Body of pancreas (tissue), 4 donors: ENCODE results near the gene RXFP4.
"Not testable (repeated sequence)": the region's sequence is repeated elsewhere in the genome, so short reads cannot be mapped to it uniquely, and the experiment has no call there.

Experiments used
- POLR2A ChIP-seq, 3 donors: fragments of 450-650 bp; IDR thresholded peaks; one replicate each; pipeline ENCODE4 v1.6.1; 2016; ENCODE audit warnings: antibody characterized with exemption in 3 of 3, mild to moderate bottlenecking in 2 of 3
- TF ChIP-seq, protein P1 (sequence below), 7 experiments: fragments of 450-650 bp in 4 of 7; fragments of 200-600 bp in 3 of 7; sonication (generic) in 3 of 7; IDR thresholded peaks; one replicate each; pipeline ENCODE4 v1.5.1; 2016 to 2019; ENCODE audit warnings: antibody characterized with exemption in 7 of 7

DNA sequence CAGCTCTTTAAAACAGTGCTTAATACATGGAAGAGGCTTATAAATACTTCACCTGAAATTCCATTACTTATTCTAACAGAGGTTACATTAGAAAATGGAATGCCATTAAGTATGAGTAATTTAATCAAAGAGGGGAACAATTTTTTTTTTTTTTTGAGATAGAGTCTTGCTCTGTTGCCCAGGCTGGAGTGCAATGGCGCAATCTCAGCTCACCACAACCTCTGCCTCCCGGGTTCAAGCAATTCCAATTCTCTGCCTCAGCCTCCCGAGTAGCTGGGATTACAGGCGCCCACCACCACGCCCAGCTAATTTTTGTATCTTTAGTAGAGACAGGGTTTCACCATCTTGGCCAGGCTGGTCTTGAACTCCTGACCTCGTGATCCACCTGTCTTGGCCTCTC lies 45.8 kb upstream of the RXFP4 start:
- TF ChIP-seq, protein P1, sequence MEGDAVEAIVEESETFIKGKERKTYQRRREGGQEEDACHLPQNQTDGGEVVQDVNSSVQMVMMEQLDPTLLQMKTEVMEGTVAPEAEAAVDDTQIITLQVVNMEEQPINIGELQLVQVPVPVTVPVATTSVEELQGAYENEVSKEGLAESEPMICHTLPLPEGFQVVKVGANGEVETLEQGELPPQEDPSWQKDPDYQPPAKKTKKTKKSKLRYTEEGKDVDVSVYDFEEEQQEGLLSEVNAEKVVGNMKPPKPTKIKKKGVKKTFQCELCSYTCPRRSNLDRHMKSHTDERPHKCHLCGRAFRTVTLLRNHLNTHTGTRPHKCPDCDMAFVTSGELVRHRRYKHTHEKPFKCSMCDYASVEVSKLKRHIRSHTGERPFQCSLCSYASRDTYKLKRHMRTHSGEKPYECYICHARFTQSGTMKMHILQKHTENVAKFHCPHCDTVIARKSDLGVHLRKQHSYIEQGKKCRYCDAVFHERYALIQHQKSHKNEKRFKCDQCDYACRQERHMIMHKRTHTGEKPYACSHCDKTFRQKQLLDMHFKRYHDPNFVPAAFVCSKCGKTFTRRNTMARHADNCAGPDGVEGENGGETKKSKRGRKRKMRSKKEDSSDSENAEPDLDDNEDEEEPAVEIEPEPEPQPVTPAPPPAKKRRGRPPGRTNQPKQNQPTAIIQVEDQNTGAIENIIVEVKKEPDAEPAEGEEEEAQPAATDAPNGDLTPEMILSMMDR (IDR thresholded peaks at IDR 0.05) = not testable (repeated sequence)
- TF ChIP-seq POLR2A (IDR thresholded peaks at IDR 0.05) = not testable (repeated sequence)
